NOMO-1 (cell line): ENCODE results near the gene ACER1.
"Not testable (repeated sequence)": the region's sequence is repeated elsewhere in the genome, so short reads cannot be mapped to it uniquely, and the experiment has no call there.

ENCODE experiments used
- DNase-seq, 2 experiments: peaks; one replicate each; lab custom pipeline; 2025; ENCODE audit not compliant: unreplicated experiment in 2 of 2; lab: John Stamatoyannopoulos, UW

The ACER1 gene, protein sequence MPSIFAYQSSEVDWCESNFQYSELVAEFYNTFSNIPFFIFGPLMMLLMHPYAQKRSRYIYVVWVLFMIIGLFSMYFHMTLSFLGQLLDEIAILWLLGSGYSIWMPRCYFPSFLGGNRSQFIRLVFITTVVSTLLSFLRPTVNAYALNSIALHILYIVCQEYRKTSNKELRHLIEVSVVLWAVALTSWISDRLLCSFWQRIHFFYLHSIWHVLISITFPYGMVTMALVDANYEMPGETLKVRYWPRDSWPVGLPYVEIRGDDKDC

GRCh38 chr19:6333439-6333838 is at the start of gene ACER1:
Gene ACER1, minus strand, starts transcription at chr19:6333612. Its CDS starts 61 bp downstream, at chr19:6333551.
- no peak for DNase-seq

GRCh38 chr19:6383188-6383587 is 49.8 kb upstream of the ACER1 start:
- DNase-seq = no peak

GRCh38 chr19:6381030-6381750 is 47.8 kb upstream of the ACER1 start:
- DNase-seq = no peak

DNA sequence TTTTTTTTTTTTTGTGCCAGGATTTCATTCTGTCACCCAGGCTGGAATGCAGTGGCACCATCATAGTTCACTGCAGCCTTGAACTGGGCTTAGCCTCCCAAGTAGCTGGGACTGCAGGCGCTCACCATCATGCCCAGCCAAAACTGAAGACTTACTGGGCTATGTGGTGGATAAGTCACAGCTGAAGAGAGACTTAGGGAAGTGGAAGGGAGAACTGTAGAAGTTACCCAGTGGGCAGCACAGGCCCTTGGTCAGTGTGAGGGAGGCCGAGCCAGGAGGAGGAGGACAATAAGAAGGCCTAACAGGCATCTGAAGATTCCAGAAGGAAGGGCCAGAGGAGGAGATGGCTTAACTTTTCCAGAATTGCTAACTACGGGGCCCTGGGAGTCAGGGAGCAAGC is 46.3 kb upstream of the ACER1 start:
- DNase-seq = no peak

GRCh38 chr19:6378486-6378885 is 45.1 kb upstream of the ACER1 start:
- DNase-seq = no peak

GRCh38 chr19:6378041-6378440 is 44.6 kb upstream of the ACER1 start:
- no peak for DNase-seq

DNA sequence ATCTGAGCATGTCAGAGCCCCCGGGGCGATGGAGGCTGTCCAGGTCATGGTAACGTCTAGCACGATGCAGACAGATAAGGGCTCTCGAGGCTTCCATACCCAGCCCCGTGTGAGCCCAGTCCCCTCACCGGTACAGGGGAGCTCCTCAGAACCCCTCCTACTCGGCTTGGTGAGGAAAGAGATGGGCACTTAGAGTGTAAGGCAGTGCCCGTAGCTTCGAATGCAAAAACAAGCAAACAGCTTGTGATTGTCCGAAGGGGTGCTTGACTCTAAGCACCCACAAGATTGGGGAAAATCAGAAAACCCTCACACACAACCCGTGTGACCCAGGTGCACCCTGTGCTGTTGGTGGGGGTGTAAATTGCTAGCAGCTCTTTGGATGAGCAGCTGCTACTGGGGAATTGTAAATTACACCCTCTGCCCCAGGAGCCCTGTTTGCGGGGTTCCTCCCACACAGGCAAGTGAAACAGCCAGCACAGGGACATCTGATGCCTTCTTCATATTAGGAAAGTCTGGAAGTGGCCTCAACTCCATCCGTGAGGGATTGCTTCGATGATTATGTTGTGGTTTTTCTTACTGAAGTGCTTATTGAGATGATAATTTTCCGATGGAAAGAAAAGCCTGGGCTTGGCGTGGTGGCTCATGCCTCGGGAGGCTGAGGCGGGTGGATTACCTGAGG is 43.2 kb upstream of the ACER1 start:
- no peak for DNase-seq

- no peak for DNase-seq
These were observed 42.1 kb upstream of the ACER1 start, which contains the start of gene PSPN for GRCh38 chr19:6375411-6376010. Gene PSPN, minus strand, starts transcription at chr19:6375933. Its CDS starts 84 bp downstream, at chr19:6375849.

DNA sequence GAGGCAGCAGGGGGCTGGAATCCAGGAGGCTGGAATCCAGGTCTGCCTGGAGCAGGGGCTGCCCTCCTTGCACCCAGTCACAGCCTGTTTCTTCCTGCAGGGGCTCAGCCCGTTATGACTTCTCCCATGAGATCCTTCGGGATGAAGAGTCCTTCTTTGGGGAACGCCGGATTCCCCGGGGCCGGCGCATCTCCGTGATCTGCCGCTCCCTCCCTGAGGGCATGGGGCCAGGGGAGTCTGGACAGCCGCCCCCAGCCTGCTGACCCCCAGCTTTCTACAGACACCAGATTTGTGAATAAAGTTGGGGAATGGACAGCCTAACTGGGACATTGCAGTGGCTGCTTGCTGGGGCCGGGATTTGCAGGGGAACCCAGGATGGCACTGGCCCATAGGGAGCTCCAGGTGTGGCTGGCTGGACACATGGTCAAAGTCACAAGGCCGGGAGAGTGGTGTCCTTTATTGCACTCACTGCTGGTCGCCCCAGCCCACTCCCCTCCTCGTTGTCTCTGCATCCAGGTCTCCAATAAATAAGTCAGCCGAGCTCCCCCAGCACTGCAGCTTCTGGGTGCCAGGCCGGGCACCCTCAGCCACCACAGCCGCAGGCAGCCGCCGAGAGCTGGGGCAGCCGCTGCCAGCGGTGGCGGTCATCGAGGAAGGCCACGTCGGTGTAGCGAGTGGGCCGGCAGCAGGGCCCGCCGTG is 41.4 kb upstream of the ACER1 start:
- no peak for DNase-seq

GRCh38 chr19:6374161-6374709 is 40.8 kb upstream of the ACER1 start:
- no peak for DNase-seq

DNA sequence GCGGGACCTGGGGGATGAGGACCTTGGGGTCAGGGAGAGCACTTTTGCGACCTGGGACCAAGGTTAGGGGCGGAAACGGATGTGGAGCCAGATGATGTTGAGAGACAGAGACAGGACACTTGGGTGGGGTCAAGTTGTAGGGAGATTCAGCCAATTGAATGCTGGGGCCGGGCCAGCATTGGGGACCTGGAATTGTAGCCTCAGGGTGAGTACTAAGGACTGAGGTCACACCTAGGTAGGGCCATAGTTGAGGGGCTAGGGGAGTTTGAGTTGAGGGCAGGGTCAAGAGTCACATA is 40.3 kb upstream of the ACER1 start:
- peak in 1 of 2 experiments; percentile 30 for DNase-seq

GRCh38 chr19:6373096-6373812 is 39.8 kb upstream of the ACER1 start:
- peak; percentile 96 to 97 for DNase-seq

GRCh38 chr19:6372594-6373095 is 39.2 kb upstream of the ACER1 start, which contains the start of gene ALKBH7:
Gene ALKBH7, plus strand, starts transcription at chr19:6372794. Its CDS starts 27 bp downstream, at chr19:6372821.
- DNase-seq = peak; percentile 99 to 100

DNA sequence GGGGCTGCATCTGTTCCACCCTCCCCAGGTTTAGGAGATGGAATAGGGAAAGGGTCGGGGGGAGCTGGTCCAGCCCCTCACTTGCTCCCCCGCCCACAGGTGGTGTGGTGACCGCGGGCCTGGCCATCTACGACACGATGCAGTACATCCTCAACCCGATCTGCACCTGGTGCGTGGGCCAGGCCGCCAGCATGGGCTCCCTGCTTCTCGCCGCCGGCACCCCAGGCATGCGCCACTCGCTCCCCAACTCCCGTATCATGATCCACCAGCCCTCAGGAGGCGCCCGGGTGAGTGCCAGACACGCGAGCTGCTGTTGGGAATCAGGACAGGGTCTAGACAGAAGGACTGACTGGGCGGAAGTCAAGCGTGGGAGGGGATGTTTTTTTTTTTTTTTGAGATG is 30.9 kb upstream of the ACER1 start:
- DNase-seq = no peak

DNA sequence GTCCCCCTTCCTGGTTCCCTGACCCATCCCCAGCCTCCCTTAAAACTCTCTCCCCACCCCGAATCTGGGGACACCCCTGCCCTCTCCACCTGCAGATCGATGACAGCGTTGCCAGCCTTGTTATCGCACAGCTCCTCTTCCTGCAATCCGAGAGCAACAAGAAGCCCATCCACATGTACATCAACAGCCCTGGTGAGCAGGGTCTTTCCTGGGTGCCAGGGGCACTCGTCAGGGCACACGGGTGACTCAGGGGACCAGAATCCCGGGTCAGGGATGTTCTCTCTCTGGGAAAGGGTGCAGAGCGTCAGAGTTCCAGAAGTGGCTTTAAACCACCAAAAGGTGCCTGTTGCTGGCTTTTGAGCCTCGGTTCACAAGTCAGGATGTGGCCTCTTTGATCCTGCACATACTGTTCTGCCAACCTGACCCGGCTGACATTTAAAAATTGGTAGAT is 29.0 kb upstream of the ACER1 start:
- no peak for DNase-seq

DNA sequence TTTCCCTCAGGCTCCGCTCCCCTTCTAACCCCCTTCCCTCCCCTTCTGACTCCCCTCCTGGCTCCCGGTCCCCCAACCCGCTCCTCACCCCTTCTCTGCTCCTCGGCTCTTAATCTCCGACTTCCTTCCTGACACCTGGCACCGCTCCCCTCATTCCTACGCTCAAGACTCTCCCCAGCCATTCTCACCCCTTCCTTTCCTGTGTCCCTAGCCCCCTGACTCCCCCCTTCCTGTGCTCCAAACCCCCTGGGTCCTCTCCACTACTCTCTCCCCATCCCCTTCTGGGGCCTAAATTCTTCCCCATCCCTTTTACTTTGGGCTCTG is 28.6 kb upstream of the ACER1 start:
- peak in 1 of 2 experiments; percentile 7 for DNase-seq

- DNase-seq = not testable (repeated sequence)
These were observed 27.4 kb upstream of the ACER1 start for GRCh38 chr19:6360857-6361216.

GRCh38 chr19:6360445-6360844 is 27.0 kb upstream of the ACER1 start:
- DNase-seq = not testable (repeated sequence)

DNA sequence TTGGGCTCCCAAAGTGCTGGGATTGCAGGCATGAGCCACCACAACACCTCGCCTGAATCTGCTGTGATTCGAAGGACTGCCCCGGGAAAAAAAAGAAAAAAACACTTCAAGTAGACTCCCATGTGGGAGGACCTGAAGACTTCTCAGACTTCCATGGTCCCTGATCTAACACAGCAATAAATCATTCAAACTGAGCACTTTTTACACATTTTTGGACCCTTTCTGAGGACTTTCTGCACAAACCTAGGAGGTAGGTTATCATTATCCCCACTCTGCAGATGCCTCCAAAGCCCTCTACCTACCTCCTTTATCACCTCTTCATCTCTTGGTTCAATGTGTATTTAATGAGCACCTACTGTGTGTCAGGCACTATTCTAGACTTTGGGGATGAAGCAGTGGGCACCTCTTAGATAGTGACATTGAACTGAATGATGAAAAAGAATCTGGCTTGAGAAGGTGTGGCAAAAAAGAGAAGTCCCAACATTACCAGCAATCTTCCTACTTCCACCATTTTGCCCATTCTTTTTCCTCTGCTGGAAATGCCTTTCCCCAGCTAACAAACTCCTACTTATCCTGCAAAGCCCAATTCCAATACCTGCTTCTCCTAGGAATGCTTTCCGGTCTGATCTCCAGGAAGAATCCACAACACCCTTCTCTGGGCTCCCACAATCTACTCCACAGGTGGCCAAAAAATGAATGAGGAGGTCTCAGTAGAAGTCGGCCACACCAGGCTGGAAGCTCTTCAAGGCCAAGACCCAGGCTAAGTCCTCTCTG is 26.3 kb upstream of the ACER1 start:
- DNase-seq = no peak
